ENCODE measurements around the gene DEPDC7.

DNA sequence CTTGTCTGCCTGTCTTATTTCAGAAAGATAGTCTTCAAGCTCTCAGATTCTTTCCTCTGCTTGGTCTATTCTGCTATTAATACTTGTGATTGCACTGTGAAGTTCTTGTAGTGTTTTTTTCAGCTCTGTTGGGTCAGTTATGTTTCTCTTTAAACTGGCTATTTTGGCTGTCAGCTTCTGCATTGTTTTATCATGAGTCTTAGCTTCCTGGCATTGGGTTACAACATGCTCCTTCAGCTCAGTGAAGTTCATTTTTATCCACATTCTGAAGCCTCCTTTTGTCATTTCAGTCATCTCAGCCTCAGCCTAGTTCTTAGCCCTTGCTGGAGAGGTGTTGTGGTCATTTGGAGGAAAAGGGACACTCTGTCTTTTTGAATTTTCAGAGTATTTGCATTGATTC is 15.5 kb upstream of the DEPDC7 start:
- TF ChIP-seq POLR2A (IDR thresholded peaks at IDR 0.05; ENCODE audit: insufficient read depth in 1 of 2, low read depth in 2 of 2, low read length in 2 of 2): no peak
- TF ChIP-seq, protein P1, sequence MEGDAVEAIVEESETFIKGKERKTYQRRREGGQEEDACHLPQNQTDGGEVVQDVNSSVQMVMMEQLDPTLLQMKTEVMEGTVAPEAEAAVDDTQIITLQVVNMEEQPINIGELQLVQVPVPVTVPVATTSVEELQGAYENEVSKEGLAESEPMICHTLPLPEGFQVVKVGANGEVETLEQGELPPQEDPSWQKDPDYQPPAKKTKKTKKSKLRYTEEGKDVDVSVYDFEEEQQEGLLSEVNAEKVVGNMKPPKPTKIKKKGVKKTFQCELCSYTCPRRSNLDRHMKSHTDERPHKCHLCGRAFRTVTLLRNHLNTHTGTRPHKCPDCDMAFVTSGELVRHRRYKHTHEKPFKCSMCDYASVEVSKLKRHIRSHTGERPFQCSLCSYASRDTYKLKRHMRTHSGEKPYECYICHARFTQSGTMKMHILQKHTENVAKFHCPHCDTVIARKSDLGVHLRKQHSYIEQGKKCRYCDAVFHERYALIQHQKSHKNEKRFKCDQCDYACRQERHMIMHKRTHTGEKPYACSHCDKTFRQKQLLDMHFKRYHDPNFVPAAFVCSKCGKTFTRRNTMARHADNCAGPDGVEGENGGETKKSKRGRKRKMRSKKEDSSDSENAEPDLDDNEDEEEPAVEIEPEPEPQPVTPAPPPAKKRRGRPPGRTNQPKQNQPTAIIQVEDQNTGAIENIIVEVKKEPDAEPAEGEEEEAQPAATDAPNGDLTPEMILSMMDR (CRISPR knock-in tag; IDR thresholded peaks at IDR 0.05): no peak
- TF ChIP-seq SRSF4 (IDR thresholded peaks at IDR 0.05; ENCODE audit: low read depth, low read length, poor library complexity, severe bottlenecking): no peak
